Activated T-helper 1 cell treated with anti-CD3 and anti-CD28 coated beads, Interleukin-2, amount 50 U/mL, for 16 hours (primary cell): Measurements from ENCODE around the gene AK1.

ENCODE experiments used
- DNase-seq, 2 donors: peaks; one replicate each; pipeline ENCODE4 v3.0.0-alpha.2; 2020; ENCODE audit warnings: low read depth in 1 of 2, low spot score in 1 of 2

AK1 gene

GRCh38 chr9:127877566-127877998, at the start of gene AK1:
Gene AK1 (minus strand): TSS chr9:127877675. CDS start chr9:127874617, 3,058 bp downstream.
- DNase-seq: no peak

GRCh38 chr9:127926906-127927200, 49.4 kb upstream of the AK1 start:
- no peak for DNase-seq

- no peak for DNase-seq
These were observed 48.8 kb upstream of the AK1 start for GRCh38 chr9:127925959-127926905.

- no peak for DNase-seq
These were observed 47.4 kb upstream of the AK1 start for GRCh38 chr9:127924736-127925444.

- no peak for DNase-seq
These were observed 46.3 kb upstream of the AK1 start for GRCh38 chr9:127923771-127924170.

- no peak for DNase-seq
These were observed 45.6 kb upstream of the AK1 start for GRCh38 chr9:127923046-127923445.

GRCh38 chr9:127921557-127922120, 44.2 kb upstream of the AK1 start:
- DNase-seq: peak; percentile 70 to 74

- no peak for DNase-seq
These were observed 43.3 kb upstream of the AK1 start for GRCh38 chr9:127920794-127921193.

- DNase-seq: no peak
These were observed 41.9 kb upstream of the AK1 start for GRCh38 chr9:127919253-127919815.

- no peak for DNase-seq
These were observed 41.0 kb upstream of the AK1 start for GRCh38 chr9:127918183-127919107.

- no peak for DNase-seq
These were observed 40.1 kb upstream of the AK1 start for GRCh38 chr9:127917603-127918002.

GRCh38 chr9:127916720-127917581, 39.5 kb upstream of the AK1 start, which contains the start of gene ST6GALNAC4:
Gene ST6GALNAC4 (minus strand): TSS chr9:127917041. CDS start chr9:127916419, 622 bp downstream.
- peak; percentile 93 to 96 for DNase-seq

GRCh38 chr9:127915801-127916719, 38.6 kb upstream of the AK1 start:
- DNase-seq: no peak

GRCh38 chr9:127915325-127915752, 37.9 kb upstream of the AK1 start:
- DNase-seq: no peak

GRCh38 chr9:127913682-127914081, 36.2 kb upstream of the AK1 start:
- DNase-seq: no peak

GRCh38 chr9:127912882-127913281, 35.4 kb upstream of the AK1 start:
- DNase-seq: no peak

- DNase-seq: no peak
These were observed 34.8 kb upstream of the AK1 start for GRCh38 chr9:127912296-127912695.

- DNase-seq: no peak
These were observed 33.2 kb upstream of the AK1 start for GRCh38 chr9:127910613-127911205.
